GM18519 (cell line): Measurements from ENCODE around the gene NYAP1.
"Not testable (repeated sequence)": the region's sequence is repeated elsewhere in the genome, so short reads cannot be mapped to it uniquely, and the experiment has no call there.

Source experiments
- ATAC-seq: cut with Tn5 transposase; IDR thresholded peaks from one replicate; pipeline ENCODE4 v1.9.1; 2021; ENCODE audit warnings: mild to moderate bottlenecking, moderate library complexity; ENCODE audit not compliant: unreplicated experiment, low FRiP score

NYAP1 gene

GRCh38 chr7:100481466-100481865 is 2.3 kb upstream of the NYAP1 start:
- no peak for ATAC-seq

- ATAC-seq: no peak
Measured at GRCh38 chr7:100482728-100483089, 1.0 kb upstream of the NYAP1 start.

GRCh38 chr7:100483090-100483721 is 521 bp upstream of the NYAP1 start:
- ATAC-seq: peak; percentile 42

GRCh38 chr7:100484673-100485045 is 932 bp downstream of the NYAP1 start:
- no peak for ATAC-seq

GRCh38 chr7:100485471-100485876 is 1.7 kb downstream of the NYAP1 start:
- ATAC-seq: no peak

GRCh38 chr7:100486111-100486636 is 2.4 kb downstream of the NYAP1 start:
- no peak for ATAC-seq

GRCh38 chr7:100486753-100487446 is 3.2 kb downstream of the NYAP1 start:
- no peak for ATAC-seq

GRCh38 chr7:100488333-100489095 is 4.8 kb downstream of the NYAP1 start:
- ATAC-seq: no peak

- no peak for ATAC-seq
Measured at GRCh38 chr7:100489121-100489520, 5.4 kb downstream of the NYAP1 start.

- ATAC-seq: no peak
Measured at GRCh38 chr7:100489824-100490223, 6.1 kb downstream of the NYAP1 start.

- ATAC-seq: no peak
Measured at GRCh38 chr7:100490483-100491191, 6.9 kb downstream of the NYAP1 start.

GRCh38 chr7:100491192-100491578 is 7.5 kb downstream of the NYAP1 start:
- no peak for ATAC-seq

GRCh38 chr7:100492738-100493475 is 9.2 kb downstream of the NYAP1 start:
- ATAC-seq: no peak

- no peak for ATAC-seq
Measured at GRCh38 chr7:100493476-100494264, 9.9 kb downstream of the NYAP1 start.

- no peak for ATAC-seq
Measured at GRCh38 chr7:100496509-100496908, 12.8 kb downstream of the NYAP1 start.

GRCh38 chr7:100500743-100501142 is 17.0 kb downstream of the NYAP1 start:
- ATAC-seq: not testable (repeated sequence)

- ATAC-seq: not testable (repeated sequence)
Measured at GRCh38 chr7:100504031-100504430, 20.3 kb downstream of the NYAP1 start.

GRCh38 chr7:100504887-100505611 is 21.3 kb downstream of the NYAP1 start:
- ATAC-seq: no peak
